ENCODE measurements around the gene MRPL1. TPM values are rescaled to one million over a fixed set of nuclear protein-coding genes. Genes with fewer than 3 reads are reported as not detected.

Gene MRPL1
- polyA plus RNA-seq, 2 of the 4 experiments (the other 2 are of a cell fraction) = 24.6 to 62.3 TPM

DNA sequence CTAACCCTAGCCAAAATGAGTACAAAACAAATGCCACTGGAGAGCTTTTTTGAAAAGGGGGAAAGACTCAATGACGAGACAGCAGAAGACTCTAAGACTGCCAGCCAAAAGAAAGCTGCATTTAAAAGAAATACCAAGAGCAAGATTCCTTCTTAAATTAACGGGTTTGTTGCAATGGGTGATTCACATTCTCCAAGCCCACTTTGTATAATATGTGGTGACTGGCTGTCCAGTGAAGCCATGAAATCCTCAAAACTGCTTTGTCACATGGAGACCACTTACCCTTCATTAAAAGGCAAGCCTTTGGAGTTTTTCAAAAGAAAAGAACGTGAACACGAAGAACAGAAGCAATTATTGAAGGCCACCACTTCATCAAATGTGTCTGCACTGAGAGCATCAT lies 68.2 kb downstream of the MRPL1 start:
- ChIA-PET POLR2A (no interaction called here), CTCF (no interaction called here)
- TF ChIP-seq, protein P1, sequence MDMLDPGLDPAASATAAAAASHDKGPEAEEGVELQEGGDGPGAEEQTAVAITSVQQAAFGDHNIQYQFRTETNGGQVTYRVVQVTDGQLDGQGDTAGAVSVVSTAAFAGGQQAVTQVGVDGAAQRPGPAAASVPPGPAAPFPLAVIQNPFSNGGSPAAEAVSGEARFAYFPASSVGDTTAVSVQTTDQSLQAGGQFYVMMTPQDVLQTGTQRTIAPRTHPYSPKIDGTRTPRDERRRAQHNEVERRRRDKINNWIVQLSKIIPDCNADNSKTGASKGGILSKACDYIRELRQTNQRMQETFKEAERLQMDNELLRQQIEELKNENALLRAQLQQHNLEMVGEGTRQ (IDR thresholded peaks at IDR 0.05) = no peak
- TF ChIP-seq ELK1 (IDR thresholded peaks at IDR 0.05; ENCODE audit: low read depth, low read length) = no peak
- H3K9me3 ChIP-seq = no peaks in the 10 kb centered on the region
- FAIRE-seq = no peak
- ATAC-seq = no peak
- H3K4me2 ChIP-seq = no peak overlapping the region
- H3K27ac ChIP-seq = no peak overlapping the region
- WGBS (ENCODE audit: missing lambda C conversion rate) = 92% methylated on average over 4 of the region's 4 CpGs
- no peak overlapping the region for H3K4me3 ChIP-seq
- no peak for DNase-seq (ENCODE audit: low read depth in 1 of 2, low spot score in 1 of 2)
- H3K4me1 ChIP-seq = peaks cover 21% of the 10 kb centered on the region

DNA sequence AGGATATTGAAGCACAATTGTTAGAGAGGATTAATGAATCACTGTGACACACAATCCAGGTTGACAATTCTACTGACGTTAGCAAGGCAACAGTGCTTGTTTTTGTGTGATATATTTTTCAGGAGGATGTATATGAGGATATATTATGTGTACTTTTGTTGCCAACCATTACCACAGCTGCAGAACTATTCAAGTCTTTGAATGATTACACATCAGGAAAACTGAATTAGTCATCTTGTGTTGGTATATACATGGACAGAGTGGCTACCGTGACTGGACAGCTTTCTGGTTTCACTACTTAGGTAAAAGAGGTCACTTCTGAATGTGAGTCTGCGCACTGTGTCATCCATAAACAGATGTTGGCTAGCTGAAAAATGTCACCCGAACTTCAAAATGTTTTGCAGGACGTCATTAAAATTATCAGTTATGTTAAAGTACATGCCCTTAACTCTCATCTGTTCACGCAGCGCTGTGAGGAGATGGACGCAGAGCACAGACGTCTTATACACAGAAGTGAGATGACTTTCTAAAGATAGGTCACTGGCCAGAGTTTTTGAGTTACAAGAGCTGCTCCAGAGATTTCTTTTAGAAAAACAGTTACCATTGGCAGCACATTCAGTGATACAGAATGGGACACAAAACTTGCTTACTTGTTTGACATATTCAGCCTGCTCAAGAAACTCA lies 69.0 kb downstream of the MRPL1 start:
- H3K27ac ChIP-seq = no peak overlapping the region
- POLR2A ChIA-PET = no interaction called here
- ATAC-seq = no peak
- H3K9me3 ChIP-seq = no peaks in the 10 kb centered on the region
- DNase-seq (ENCODE audit: low read depth in 1 of 2, low spot score in 1 of 2) = no peak
- H3K4me1 ChIP-seq = peaks cover 21% of the 10 kb centered on the region
- CTCF ChIA-PET = no interaction called here
- no peak for FAIRE-seq
- WGBS (ENCODE audit: missing lambda C conversion rate) = 84% methylated on average over 9 of the region's 9 CpGs
- no peak overlapping the region for H3K4me3 ChIP-seq
- no peak overlapping the region for H3K4me2 ChIP-seq
- no peak for TF ChIP-seq NR3C1 (IDR thresholded peaks at IDR 0.05)
- TF ChIP-seq ZFP36 (IDR thresholded peaks at IDR 0.05; ENCODE audit: borderline replicate concordance, partially characterized antibody) = no peak
- no peak for TF ChIP-seq ZNF302 (CRISPR knock-in tag; IDR thresholded peaks at IDR 0.05)
- no peak for TF ChIP-seq EP300 (IDR thresholded peaks at IDR 0.05)
- no peak for TF ChIP-seq CBX2 (IDR thresholded peaks at IDR 0.05; ENCODE audit: borderline replicate concordance, low read depth)
- no peak for TF ChIP-seq GATA3 (IDR thresholded peaks at IDR 0.05; ENCODE audit: borderline replicate concordance)
- no peak for TF ChIP-seq RCOR1 (IDR thresholded peaks at IDR 0.05; ENCODE audit: low read depth, low read length)
- no peak for TF ChIP-seq ESRRA (IDR thresholded peaks at IDR 0.05; ENCODE audit: borderline replicate concordance, low read length)
- TF ChIP-seq NFE2L2 (conservative IDR thresholded peaks at IDR 0.05; ENCODE audit: low read length) = no peak
- TF ChIP-seq KDM1A (IDR thresholded peaks at IDR 0.05; ENCODE audit: low read depth) = no peak
- TF ChIP-seq RFX5 (IDR thresholded peaks at IDR 0.05) = no peak
- no peak for TF ChIP-seq KDM5A (IDR thresholded peaks at IDR 0.05)
- TF ChIP-seq HOXB13 (CRISPR knock-in tag; IDR thresholded peaks at IDR 0.05; ENCODE audit: low read depth) = no peak
- no peak for TF ChIP-seq POLR2AphosphoS2 (conservative IDR thresholded peaks at IDR 0.05; ENCODE audit: low read length)
- no peak for TF ChIP-seq FOSL2 (IDR thresholded peaks at IDR 0.05)
- TF ChIP-seq FOSL2 (CRISPR knock-in tag; IDR thresholded peaks at IDR 0.05) = no peak
- no peak for TF ChIP-seq POLR2A (IDR thresholded peaks at IDR 0.05; ENCODE audit: low read length)
- no peak for TF ChIP-seq ELK1 (IDR thresholded peaks at IDR 0.05; ENCODE audit: low read depth, low read length)

- DNase-seq (ENCODE audit: low read depth in 1 of 2, low spot score in 1 of 2) = no peak
- ATAC-seq = no peak
- Histone ChIP-seq H3K27ac (no peak overlapping the region), H3K4me2 (no peak overlapping the region), H3K4me3 (no peak overlapping the region), H3K4me1 (no peaks in the 10 kb centered on the region), H3K9me3 (no peaks in the 10 kb centered on the region)
- 35% methylated on average over 1 of the region's 1 CpG for WGBS (ENCODE audit: missing lambda C conversion rate)
- FAIRE-seq = no peak
- ChIA-PET CTCF (interaction anchor here (1.2 kb wide), 1 partner anchor 21 kb away, joined by 3 read pairs; no protein-coding TSS in a partner anchor), POLR2A (no interaction called here)
- TF ChIP-seq EHF (CRISPR knock-in tag; IDR thresholded peaks at IDR 0.05) (no peak), CHD2 (IDR thresholded peaks at IDR 0.05; ENCODE audit: low read length, partially characterized antibody) (no peak), TP53 (CRISPR knock-in tag; IDR thresholded peaks at IDR 0.05) (no peak), ELK1 (IDR thresholded peaks at IDR 0.05; ENCODE audit: low read depth, low read length) (no peak), HEYL (CRISPR knock-in tag; IDR thresholded peaks at IDR 0.05) (no peak), NPAS2 (CRISPR knock-in tag; IDR thresholded peaks at IDR 0.05; ENCODE audit: borderline replicate concordance) (no peak), HOXB5 (CRISPR knock-in tag; IDR thresholded peaks at IDR 0.05) (no peak), MAZ (IDR thresholded peaks at IDR 0.05; ENCODE audit: borderline replicate concordance, low read depth, low read length) (no peak), HDAC2 (IDR thresholded peaks at IDR 0.05) (no peak), POLR2AphosphoS2 (conservative IDR thresholded peaks at IDR 0.05; ENCODE audit: low read length) (no peak), ATOH8 (CRISPR knock-in tag; IDR thresholded peaks at IDR 0.05; ENCODE audit: low read depth) (no peak), CEBPB (IDR thresholded peaks at IDR 0.05) (no peak)
- TF ChIP-seq, protein P2, sequence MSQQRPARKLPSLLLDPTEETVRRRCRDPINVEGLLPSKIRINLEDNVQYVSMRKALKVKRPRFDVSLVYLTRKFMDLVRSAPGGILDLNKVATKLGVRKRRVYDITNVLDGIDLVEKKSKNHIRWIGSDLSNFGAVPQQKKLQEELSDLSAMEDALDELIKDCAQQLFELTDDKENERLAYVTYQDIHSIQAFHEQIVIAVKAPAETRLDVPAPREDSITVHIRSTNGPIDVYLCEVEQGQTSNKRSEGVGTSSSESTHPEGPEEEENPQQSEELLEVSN (IDR thresholded peaks at IDR 0.05; ENCODE audit: borderline replicate concordance, low read depth) = no peak
- TF ChIP-seq, protein P3, sequence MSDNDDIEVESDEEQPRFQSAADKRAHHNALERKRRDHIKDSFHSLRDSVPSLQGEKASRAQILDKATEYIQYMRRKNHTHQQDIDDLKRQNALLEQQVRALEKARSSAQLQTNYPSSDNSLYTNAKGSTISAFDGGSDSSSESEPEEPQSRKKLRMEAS (IDR thresholded peaks at IDR 0.05) = no peak
These were observed 75.9 kb downstream of the MRPL1 start for GRCh38 chr4:77938560-77938959.

Measured in A549 (cell line).